ENCODE data around the gene SPSB4.

Gene SPSB4

DNA sequence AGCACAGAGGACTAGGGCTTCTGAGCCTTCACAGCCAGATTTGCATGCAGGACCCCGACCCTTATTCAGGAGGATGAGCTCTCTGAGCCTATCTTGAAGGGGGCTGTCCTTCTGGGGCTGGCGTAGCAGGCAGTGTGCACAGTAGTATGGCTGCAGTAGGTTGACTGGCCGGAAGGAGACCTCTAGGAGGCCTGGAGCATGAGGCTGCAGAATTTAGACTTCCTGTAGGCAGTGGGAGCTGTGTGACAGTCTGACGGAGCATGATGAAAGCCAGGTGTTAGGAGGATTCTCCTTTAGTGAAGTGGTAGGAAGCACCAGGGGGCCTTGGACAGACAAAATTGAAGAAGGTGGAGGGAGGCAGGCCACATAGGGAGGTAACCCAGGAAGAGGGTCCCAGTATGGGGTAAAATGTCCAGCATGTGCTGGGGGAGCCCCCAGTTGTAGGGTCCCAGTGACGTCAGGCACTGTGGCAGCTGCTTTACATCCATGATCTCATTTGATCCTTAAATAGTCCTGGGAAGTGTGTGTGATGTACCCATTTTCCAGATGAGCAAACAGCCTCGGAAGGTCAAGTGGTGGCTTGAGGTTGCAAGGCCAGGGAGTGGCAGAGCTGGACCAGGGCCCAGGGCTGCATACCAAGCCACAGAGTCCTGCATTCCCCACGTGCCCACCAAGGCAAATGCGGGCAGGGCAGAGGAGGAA, 36.1 kb downstream of the SPSB4 start:
- Histone ChIP-seq H3K27ac (ENCODE audit: extremely low read depth, low read depth, low read length) (no peak overlapping the region), H3K4me3 (ENCODE audit: low read depth, low read length) (no peak overlapping the region), H3K4me1 (ENCODE audit: control insufficient read depth, insufficient read depth, low read length) (no peaks in the 10 kb centered on the region), H3K36me3 (ENCODE audit: control insufficient read depth in 2 of 2, insufficient read depth in 1 of 2, low read length in 2 of 2) (no peaks in the 10 kb centered on the region), H3K9me3 (ENCODE audit: control insufficient read depth, insufficient read depth, low read depth, low read length) (no peaks in the 10 kb centered on the region)
- TF ChIP-seq ZFP37 (tag by site-specific recombination; IDR thresholded peaks at IDR 0.05) (no peak), ZNF23 (tag by site-specific recombination; IDR thresholded peaks at IDR 0.05; ENCODE audit: borderline replicate concordance) (no peak), ZNF202 (tag by site-specific recombination; IDR thresholded peaks at IDR 0.05; ENCODE audit: borderline replicate concordance) (no peak), ZNF555 (tag by site-specific recombination; conservative IDR thresholded peaks at IDR 0.05) (no peak), CTCF (tag by site-specific recombination; IDR thresholded peaks at IDR 0.05) (no peak), ZNF548 (tag by site-specific recombination; IDR thresholded peaks at IDR 0.05) (no peak), ZNF785 (tag by site-specific recombination; IDR thresholded peaks at IDR 0.05) (no peak), PRDM10 (tag by site-specific recombination; IDR thresholded peaks at IDR 0.05) (no peak), ZNF843 (tag by site-specific recombination; IDR thresholded peaks at IDR 0.05) (no peak), ZSCAN16 (tag by site-specific recombination; IDR thresholded peaks at IDR 0.05) (no peak), ZNF274 (IDR thresholded peaks at IDR 0.05; ENCODE audit: low read length) (no peak), ZNF274 (tag by site-specific recombination; IDR thresholded peaks at IDR 0.05; ENCODE audit: borderline replicate concordance) (no peak), ZNF623 (tag by site-specific recombination; IDR thresholded peaks at IDR 0.05) (no peak), ZNF175 (tag by site-specific recombination; IDR thresholded peaks at IDR 0.05) (no peak), ZFHX2 (tag by site-specific recombination; conservative IDR thresholded peaks at IDR 0.05) (no peak), PRDM2 (tag by site-specific recombination; IDR thresholded peaks at IDR 0.05; ENCODE audit: borderline replicate concordance) (no peak), ZBTB26 (tag by site-specific recombination; optimal IDR thresholded peaks at IDR 0.05) (no peak), ZNF239 (tag by site-specific recombination; IDR thresholded peaks at IDR 0.05) (no peak), ZNF211 (tag by site-specific recombination; IDR thresholded peaks at IDR 0.05; ENCODE audit: low read depth) (no peak)
- TF ChIP-seq, protein P1, sequence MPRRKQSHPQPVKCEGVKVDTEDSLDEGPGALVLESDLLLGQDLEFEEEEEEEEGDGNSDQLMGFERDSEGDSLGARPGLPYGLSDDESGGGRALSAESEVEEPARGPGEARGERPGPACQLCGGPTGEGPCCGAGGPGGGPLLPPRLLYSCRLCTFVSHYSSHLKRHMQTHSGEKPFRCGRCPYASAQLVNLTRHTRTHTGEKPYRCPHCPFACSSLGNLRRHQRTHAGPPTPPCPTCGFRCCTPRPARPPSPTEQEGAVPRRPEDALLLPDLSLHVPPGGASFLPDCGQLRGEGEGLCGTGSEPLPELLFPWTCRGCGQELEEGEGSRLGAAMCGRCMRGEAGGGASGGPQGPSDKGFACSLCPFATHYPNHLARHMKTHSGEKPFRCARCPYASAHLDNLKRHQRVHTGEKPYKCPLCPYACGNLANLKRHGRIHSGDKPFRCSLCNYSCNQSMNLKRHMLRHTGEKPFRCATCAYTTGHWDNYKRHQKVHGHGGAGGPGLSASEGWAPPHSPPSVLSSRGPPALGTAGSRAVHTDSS (tag by site-specific recombination; IDR thresholded peaks at IDR 0.05): no peak
- TF ChIP-seq, protein P2, sequence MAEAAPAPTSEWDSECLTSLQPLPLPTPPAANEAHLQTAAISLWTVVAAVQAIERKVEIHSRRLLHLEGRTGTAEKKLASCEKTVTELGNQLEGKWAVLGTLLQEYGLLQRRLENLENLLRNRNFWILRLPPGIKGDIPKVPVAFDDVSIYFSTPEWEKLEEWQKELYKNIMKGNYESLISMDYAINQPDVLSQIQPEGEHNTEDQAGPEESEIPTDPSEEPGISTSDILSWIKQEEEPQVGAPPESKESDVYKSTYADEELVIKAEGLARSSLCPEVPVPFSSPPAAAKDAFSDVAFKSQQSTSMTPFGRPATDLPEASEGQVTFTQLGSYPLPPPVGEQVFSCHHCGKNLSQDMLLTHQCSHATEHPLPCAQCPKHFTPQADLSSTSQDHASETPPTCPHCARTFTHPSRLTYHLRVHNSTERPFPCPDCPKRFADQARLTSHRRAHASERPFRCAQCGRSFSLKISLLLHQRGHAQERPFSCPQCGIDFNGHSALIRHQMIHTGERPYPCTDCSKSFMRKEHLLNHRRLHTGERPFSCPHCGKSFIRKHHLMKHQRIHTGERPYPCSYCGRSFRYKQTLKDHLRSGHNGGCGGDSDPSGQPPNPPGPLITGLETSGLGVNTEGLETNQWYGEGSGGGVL (tag by site-specific recombination; IDR thresholded peaks at IDR 0.05): no peak
- ChIA-PET CTCF (interaction anchor here (0.5 to 0.6 kb wide), 2 partner anchors 36 to 65 kb away, joined by 3 to 4 read pairs; no protein-coding TSS in a partner anchor), POLR2A (no interaction called here)
